ENCODE results near the gene MED27. TPM values are rescaled to one million over a fixed set of nuclear protein-coding genes. Genes with fewer than 3 reads are reported as not detected.
A peak's percentile ranks its signal among the peaks of the same experiment; 100 is the strongest.

Gene MED27
- total RNA-seq, 1 experiment from 2014 or later: 65.6 TPM

GRCh38 chr9:131856105-131856504 lies 223.6 kb downstream of the MED27 start:
- no peak for DNase-seq (ENCODE audit: low read depth)

GRCh38 chr9:131854896-131855613 lies 224.6 kb downstream of the MED27 start:
- DNase-seq (ENCODE audit: low read depth): peak; percentile 41

GRCh38 chr9:131854334-131854733 lies 225.3 kb downstream of the MED27 start:
- DNase-seq (ENCODE audit: low read depth): no peak

GRCh38 chr9:131853434-131853833 lies 226.2 kb downstream of the MED27 start:
- DNase-seq (ENCODE audit: low read depth): no peak

- no peak for DNase-seq (ENCODE audit: low read depth)
Observed at GRCh38 chr9:131851414-131851813, 228.3 kb downstream of the MED27 start.

GRCh38 chr9:131849391-131849790 lies 230.3 kb downstream of the MED27 start:
- no peak for DNase-seq (ENCODE audit: low read depth)

- DNase-seq (ENCODE audit: low read depth): no peak
Observed at GRCh38 chr9:131848570-131849160, 231.0 kb downstream of the MED27 start.

- DNase-seq (ENCODE audit: low read depth): no peak
Observed at GRCh38 chr9:131847665-131848354, 231.9 kb downstream of the MED27 start.

- DNase-seq (ENCODE audit: low read depth): no peak
Observed at GRCh38 chr9:131845305-131846298, 234.1 kb downstream of the MED27 start.

GRCh38 chr9:131844745-131845118 lies 234.9 kb downstream of the MED27 start:
- DNase-seq (ENCODE audit: low read depth): no peak

- DNase-seq (ENCODE audit: low read depth): no peak
Observed at GRCh38 chr9:131843989-131844744, 235.5 kb downstream of the MED27 start.

GRCh38 chr9:131841765-131842318 lies 237.8 kb downstream of the MED27 start:
- no peak for DNase-seq (ENCODE audit: low read depth)

GRCh38 chr9:131840751-131841702 lies 238.6 kb downstream of the MED27 start:
- DNase-seq (ENCODE audit: low read depth): no peak

- no peak for DNase-seq (ENCODE audit: low read depth)
Observed at GRCh38 chr9:131840220-131840619, 239.4 kb downstream of the MED27 start.

GRCh38 chr9:131839281-131840084 lies 240.2 kb downstream of the MED27 start:
- peak; percentile 91 for DNase-seq (ENCODE audit: low read depth)

GRCh38 chr9:131838530-131839280 lies 241.0 kb downstream of the MED27 start:
- no peak for DNase-seq (ENCODE audit: low read depth)

- DNase-seq (ENCODE audit: low read depth): no peak
Observed at GRCh38 chr9:131837836-131838235, 241.8 kb downstream of the MED27 start.

GRCh38 chr9:131837316-131837715 lies 242.4 kb downstream of the MED27 start:
- no peak for DNase-seq (ENCODE audit: low read depth)
